GM23248 (cell line): Measurements from ENCODE around the gene NUP50. TPM values are rescaled to one million over a fixed set of nuclear protein-coding genes. Genes with fewer than 3 reads are reported as not detected.

Experiments
- DNase-seq: peaks from one replicate; pipeline ENCODE4 v3.0.0-alpha.2; 2015
- H2AFZ ChIP-seq: fragments of 200-600 bp; sonication (generic); 2 replicates; pipeline ENCODE4 v1.6.1; 2016; ENCODE audit warnings: antibody characterized with exemption
- H3F3A ChIP-seq: fragments of 200-600 bp; sonication (generic); 2 replicates; pipeline ENCODE4 v1.6.1; 2016; ENCODE audit warnings: mild to moderate bottlenecking, antibody characterized with exemption, mixed run types; ENCODE audit not compliant: insufficient read depth
- H3K27ac ChIP-seq: fragments of 200-600 bp; sonication (generic); 2 replicates; pipeline ENCODE4 v1.5.1; 2016; ENCODE audit warnings: mild to moderate bottlenecking
- H3K27me3 ChIP-seq: fragments of 200-600 bp; sonication (generic); replicated peaks from 2 replicates; pipeline ENCODE4 v1.6.1; 2016; ENCODE audit warnings: mild to moderate bottlenecking; ENCODE audit not compliant: insufficient read depth
- H3K36me3 ChIP-seq: fragments of 200-600 bp; sonication (generic); 2 replicates; pipeline ENCODE4 v1.6.1; 2016; ENCODE audit warnings: low read depth, mild to moderate bottlenecking
- H3K4me1 ChIP-seq: fragments of 200-600 bp; sonication (generic); 2 replicates; pipeline ENCODE4 v1.6.1; 2016; ENCODE audit warnings: mild to moderate bottlenecking; ENCODE audit not compliant: insufficient read depth
- H3K4me2 ChIP-seq: fragments of 200-600 bp; sonication (generic); one replicate; pipeline ENCODE4 v1.6.1; 2016; ENCODE audit warnings: mild to moderate bottlenecking; ENCODE audit not compliant: unreplicated experiment
- H3K4me3 ChIP-seq: fragments of 200-600 bp; sonication (generic); 2 replicates; pipeline ENCODE4 v1.5.1; 2016; ENCODE audit warnings: mild to moderate bottlenecking
- H3K79me2 ChIP-seq: fragments of 200-600 bp; sonication (generic); 2 replicates; pipeline ENCODE4 v1.6.1; 2016; ENCODE audit warnings: mild to moderate bottlenecking; ENCODE audit not compliant: insufficient read depth
- H3K9ac ChIP-seq: fragments of 200-600 bp; sonication (generic); 2 replicates; pipeline ENCODE4 v1.6.1; 2016; ENCODE audit warnings: mild to moderate bottlenecking
- H3K9me2 ChIP-seq: fragments of 200-600 bp; sonication (generic); 2 replicates; pipeline ENCODE4 v1.6.1; 2016; ENCODE audit warnings: mixed run types, mild to moderate bottlenecking, moderate library complexity; ENCODE audit not compliant: insufficient read depth
- H3K9me3 ChIP-seq: fragments of 200-600 bp; sonication (generic); one replicate; pipeline ENCODE4 v1.6.1; 2017; ENCODE audit warnings: low read depth
- H4K20me1 ChIP-seq: fragments of 200-600 bp; sonication (generic); 2 replicates; pipeline ENCODE4 v1.6.0; 2016; ENCODE audit not compliant: insufficient read depth
- EZH2 ChIP-seq: fragments of 200-600 bp; sonication (generic); IDR thresholded peaks from 2 replicates; pipeline ENCODE4 v1.6.1; 2018; ENCODE audit warnings: antibody characterized with exemption, mild to moderate bottlenecking; ENCODE audit not compliant: insufficient read depth, poor library complexity, severe bottlenecking
- EZH2phosphoT487 ChIP-seq: fragments of 200-600 bp; sonication (generic); IDR thresholded peaks from 2 replicates; pipeline ENCODE4 v1.6.1; 2018; ENCODE audit warnings: antibody characterized with exemption, moderate library complexity, mild to moderate bottlenecking, low read depth; ENCODE audit not compliant: insufficient read depth
- WGBS, 2 experiments: methylation state at CpG; one replicate each; pipeline ENCODE4 v1.1.6; 2015 to 2017; ENCODE audit warnings: low lambda C conversion rate in 2 of 2, low coverage in 1 of 2; ENCODE audit errors: missing lambda C conversion rate in 2 of 2; 5-methylcytosine and 5-hydroxymethylcytosine counted together
- in situ Hi-C: fragments of 300-500 bp; cut with MboI; formaldehyde crosslinking; loops from 2 replicates; pipeline ENCODE4 v1.15.0; 2020
- polyA plus RNA-seq: library from polyadenylated mRNA; unstranded; fragments of >200 nt; fragmentation: Nextera tagmentation; extraction: Ambion mirVana; gene quantifications from 2 replicates; pipeline ENCODE4 v1.2.1, GENCODE V29; 2016
- total RNA-seq: library from RNA; depleted of rRNA; stranded (reverse); fragments of >200 nt; shearing (Covaris generic); gene quantifications from 2 replicates; pipeline ENCODE4 v1.2.3, GENCODE V29; 2014

Gene NUP50
- total and polyA plus RNA-seq, 2 experiments from 2014 or later: 22.3 to 30.8 TPM

DNA sequence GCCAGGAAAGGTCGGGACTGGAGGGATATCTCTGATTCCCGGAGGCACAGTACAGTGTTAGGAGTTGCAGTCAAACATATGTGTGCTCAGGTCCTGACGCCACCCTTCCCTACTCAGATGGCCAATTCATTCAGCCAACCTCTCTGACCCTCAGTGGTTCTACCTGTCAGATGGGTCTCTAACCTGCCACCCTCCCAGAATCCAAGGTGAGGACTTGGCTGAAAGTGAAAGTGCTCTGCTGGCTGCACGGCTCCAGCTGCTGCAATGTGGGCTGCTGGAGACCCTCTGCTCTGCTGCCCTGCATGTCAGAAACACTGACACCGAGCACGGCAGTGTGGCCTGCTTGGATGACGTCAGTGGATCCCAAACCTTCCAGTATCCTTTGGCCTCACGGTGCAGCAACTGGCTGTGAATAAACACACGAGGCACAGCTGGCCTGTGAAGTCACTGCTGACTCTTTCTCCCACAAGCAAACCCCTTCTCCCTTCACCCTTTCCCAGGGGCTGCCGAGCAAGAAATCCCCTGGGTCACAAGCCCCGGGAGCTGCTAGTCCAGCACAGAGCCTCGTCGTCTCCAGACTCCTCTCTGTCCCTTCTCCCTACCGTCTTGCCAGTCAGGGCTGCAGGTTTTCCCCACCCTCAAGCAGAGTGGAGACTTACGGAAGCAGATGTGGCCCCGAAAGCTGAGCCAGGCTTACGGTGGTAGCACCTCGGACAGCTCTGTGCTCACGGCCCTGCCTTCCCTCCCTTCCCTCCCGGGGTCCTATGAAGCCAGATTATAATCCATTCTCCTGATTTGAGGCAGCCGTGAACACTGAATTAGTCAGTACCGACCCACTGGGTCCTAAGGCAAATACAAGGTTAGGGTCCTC, 52.6 kb downstream of the NUP50 start:
- Histone ChIP-seq H3K27me3 (no peaks in the 10 kb centered on the region), H3K4me3 (no peak overlapping the region), H3K4me1 (peaks cover 17% of the 10 kb centered on the region), H3K9me3 (no peaks in the 10 kb centered on the region), H3K9ac (no peak overlapping the region), H3K36me3 (no peaks in the 10 kb centered on the region), H2AFZ (no peak overlapping the region), H4K20me1 (no peaks in the 10 kb centered on the region), H3K79me2 (peaks cover 41% of the 10 kb centered on the region), H3F3A (peaks cover 21% of the 10 kb centered on the region), H3K9me2 (no peaks in the 10 kb centered on the region), H3K27ac (no peak overlapping the region), H3K4me2 (no peak overlapping the region)
- DNase-seq: peak; percentile 24
- TF ChIP-seq EZH2 (no peak), EZH2phosphoT487 (no peak)
- in situ Hi-C loops: no loop called here
- 54 to 55% methylated on average over 22 of the region's 22 CpGs for WGBS, 2 experiments

DNA sequence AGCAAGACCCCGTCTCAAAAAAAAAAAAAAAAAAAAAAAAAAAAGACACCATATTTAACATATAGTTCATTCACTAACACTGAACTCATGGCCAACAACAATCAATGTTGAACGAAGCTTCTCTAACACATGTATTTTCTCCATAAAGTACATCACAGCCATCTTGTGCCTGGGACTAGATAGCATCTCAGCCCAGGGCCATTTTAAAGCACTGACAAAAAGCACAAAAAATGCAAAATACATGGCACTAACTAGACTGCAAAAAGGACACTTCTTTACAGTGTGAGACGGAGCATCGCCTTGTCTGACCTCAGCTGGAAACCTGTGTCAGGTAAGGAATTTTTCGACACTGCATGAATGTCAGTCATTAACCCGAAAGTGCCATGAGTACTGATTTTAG, 53.6 kb downstream of the NUP50 start:
- H3K4me2 ChIP-seq: no peak overlapping the region
- no peak overlapping the region for H3K4me3 ChIP-seq
- H3K36me3 ChIP-seq: no peaks in the 10 kb centered on the region
- TF ChIP-seq EZH2: no peak
- TF ChIP-seq EZH2phosphoT487: no peak
- H3K9me2 ChIP-seq: no peaks in the 10 kb centered on the region
- H3K9me3 ChIP-seq: no peaks in the 10 kb centered on the region
- H3K27ac ChIP-seq: no peak overlapping the region
- DNase-seq: no peak
- no peaks in the 10 kb centered on the region for H4K20me1 ChIP-seq
- no peak overlapping the region for H3K9ac ChIP-seq
- H3K27me3 ChIP-seq: no peaks in the 10 kb centered on the region
- in situ Hi-C loops: no loop called here
- WGBS, 2 experiments: 85 to 96% methylated on average over 5 to 6 of the region's 6 CpGs
- H2AFZ ChIP-seq: no peak overlapping the region
- H3F3A ChIP-seq: peaks cover 13% of the 10 kb centered on the region; the same call in 1 of the 2 replicates
- H3K79me2 ChIP-seq: peaks cover 50% of the 10 kb centered on the region
- peaks cover 9% of the 10 kb centered on the region for H3K4me1 ChIP-seq

DNA sequence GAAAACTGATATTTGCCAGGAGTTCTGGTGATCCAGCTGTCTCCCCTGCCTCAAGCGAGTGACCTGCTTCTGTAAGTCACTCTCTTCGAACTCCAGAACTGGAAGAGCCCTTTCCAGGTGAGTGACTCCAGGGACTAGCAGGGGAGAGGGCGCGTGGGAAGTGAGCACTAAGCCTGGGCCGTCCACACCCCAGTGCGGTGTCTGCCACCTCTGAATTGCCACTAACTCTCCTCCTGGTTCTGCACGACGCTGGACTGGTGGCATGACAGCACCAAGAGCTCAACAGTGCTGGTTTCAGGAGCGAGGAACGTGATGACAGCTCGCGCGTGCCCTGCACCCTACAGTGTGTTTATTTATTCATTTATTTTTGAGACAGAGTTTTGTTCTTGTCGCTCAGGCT, 54.1 kb downstream of the NUP50 start:
- Histone ChIP-seq H3K27ac (no peak overlapping the region), H3K79me2 (peaks cover 55% of the 10 kb centered on the region), H3K27me3 (no peaks in the 10 kb centered on the region), H4K20me1 (no peaks in the 10 kb centered on the region), H2AFZ (no peak overlapping the region), H3K36me3 (no peaks in the 10 kb centered on the region), H3K4me3 (no peak overlapping the region), H3F3A (peaks cover 10% of the 10 kb centered on the region; the same call in 1 of the 2 replicates), H3K9ac (no peak overlapping the region), H3K9me3 (no peaks in the 10 kb centered on the region), H3K4me1 (peaks cover 7% of the 10 kb centered on the region), H3K9me2 (no peaks in the 10 kb centered on the region), H3K4me2 (no peak overlapping the region)
- in situ Hi-C loops: no loop called here
- TF ChIP-seq EZH2 (no peak), EZH2phosphoT487 (no peak)
- 97 to 98% methylated on average over 14 of the region's 14 CpGs for WGBS, 2 experiments
- DNase-seq: no peak

DNA sequence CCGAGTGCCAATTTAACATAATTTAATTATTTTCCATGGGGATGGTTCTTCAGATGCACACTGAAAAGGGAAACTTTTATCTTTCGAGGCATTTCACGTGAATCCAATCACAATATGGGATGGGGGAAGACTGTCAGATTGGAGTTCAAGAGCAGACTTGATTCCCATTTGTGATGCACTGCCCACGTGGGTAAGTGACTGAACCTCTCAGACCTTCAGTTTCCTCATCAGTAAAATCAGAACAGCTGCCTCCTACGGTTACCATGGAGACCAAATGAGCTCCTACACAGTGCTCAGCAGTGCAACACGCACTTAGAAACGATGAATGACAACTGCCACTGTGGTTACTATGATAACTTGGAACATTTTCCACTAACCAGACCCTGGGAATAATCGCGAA, 55.3 kb downstream of the NUP50 start:
- Histone ChIP-seq H3K79me2 (peaks cover 67% of the 10 kb centered on the region), H3K27ac (no peak overlapping the region)
- in situ Hi-C loops: no loop called here

More for the DNA sequence above, 55.3 kb downstream of the NUP50 start:
- H3K4me2 ChIP-seq: no peak overlapping the region
- H3K4me3 ChIP-seq: no peak overlapping the region
- no peaks in the 10 kb centered on the region for H4K20me1 ChIP-seq
- no peak overlapping the region for H3K9ac ChIP-seq
- no peaks in the 10 kb centered on the region for H3K27me3 ChIP-seq
- H2AFZ ChIP-seq: no peak overlapping the region
- H3F3A ChIP-seq: 0 out of 2 replicates have a peak, but pooled peaks cover under 1% of the 10 kb centered on the region
- H3K9me2 ChIP-seq: no peaks in the 10 kb centered on the region
- H3K9me3 ChIP-seq: no peaks in the 10 kb centered on the region
- no peaks in the 10 kb centered on the region for H3K36me3 ChIP-seq
- 81 to 83% methylated on average over 9 of the region's 9 CpGs for WGBS, 2 experiments
- no peaks in the 10 kb centered on the region for H3K4me1 ChIP-seq
- TF ChIP-seq EZH2phosphoT487: no peak
- no peak for TF ChIP-seq EZH2
- DNase-seq: no peak
